ENCODE measurements around the gene LRP1B. TPM values are rescaled to one million over a fixed set of nuclear protein-coding genes. Genes with fewer than 3 reads are reported as not detected.
A peak's percentile ranks its signal among the peaks of the same experiment; 100 is the strongest.

Gene LRP1B
- total RNA-seq, 2 donors from 2014 or later, result 0.79 to 1.8 TPM

DNA sequence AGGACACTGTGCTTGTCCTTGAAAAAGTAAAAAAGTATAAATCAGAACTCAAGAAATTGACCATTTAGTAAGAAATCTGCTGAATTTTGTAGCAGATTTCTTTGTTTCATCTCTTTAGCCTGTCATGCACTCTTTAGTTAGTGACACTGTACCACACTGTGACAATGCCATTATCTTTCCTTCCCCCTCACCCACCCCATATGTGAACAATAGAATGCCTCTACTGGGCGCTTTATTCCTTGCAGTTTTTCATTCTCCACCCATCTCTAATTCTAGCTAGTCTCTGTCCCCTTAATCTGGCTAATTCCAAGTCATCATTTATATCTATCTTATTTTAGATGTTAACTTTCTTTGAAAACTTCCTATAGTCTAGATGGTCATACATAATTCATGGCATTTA is 241.0 kb downstream of the LRP1B start:
- H3K27me3 ChIP-seq (ENCODE audit: control insufficient read depth, insufficient read depth, low read length, poor library complexity, severe bottlenecking), result no peaks in the 10 kb centered on the region
- H3K9me3 Mint-ChIP-seq, result no peaks in the 10 kb centered on the region
- no peaks in the 10 kb centered on the region for H3K9me3 ChIP-seq (ENCODE audit: control insufficient read depth, low read length)
- no peak overlapping the region for H3K4me3 Mint-ChIP-seq
- no peaks in the 10 kb centered on the region for H3K36me3 ChIP-seq (ENCODE audit: control insufficient read depth, insufficient read depth, low read length)
- no peak overlapping the region for H3K9ac ChIP-seq (ENCODE audit: extremely low read depth, low read length, poor library complexity, severe bottlenecking)
- no peak overlapping the region for H3K27ac Mint-ChIP-seq
- no peaks in the 10 kb centered on the region for H3K36me3 Mint-ChIP-seq (ENCODE audit: low read depth)
- no peak overlapping the region for H3K27ac ChIP-seq (ENCODE audit: low read depth, low read length)
- no peak for DNase-seq
- peaks cover 2% of the 10 kb centered on the region for H3K4me1 Mint-ChIP-seq
- no peak overlapping the region for H3K4me3 ChIP-seq (ENCODE audit: low read length)
- H3K4me1 ChIP-seq (ENCODE audit: control insufficient read depth, insufficient read depth, low read length), result no peaks in the 10 kb centered on the region
- TF ChIP-seq, protein P1, sequence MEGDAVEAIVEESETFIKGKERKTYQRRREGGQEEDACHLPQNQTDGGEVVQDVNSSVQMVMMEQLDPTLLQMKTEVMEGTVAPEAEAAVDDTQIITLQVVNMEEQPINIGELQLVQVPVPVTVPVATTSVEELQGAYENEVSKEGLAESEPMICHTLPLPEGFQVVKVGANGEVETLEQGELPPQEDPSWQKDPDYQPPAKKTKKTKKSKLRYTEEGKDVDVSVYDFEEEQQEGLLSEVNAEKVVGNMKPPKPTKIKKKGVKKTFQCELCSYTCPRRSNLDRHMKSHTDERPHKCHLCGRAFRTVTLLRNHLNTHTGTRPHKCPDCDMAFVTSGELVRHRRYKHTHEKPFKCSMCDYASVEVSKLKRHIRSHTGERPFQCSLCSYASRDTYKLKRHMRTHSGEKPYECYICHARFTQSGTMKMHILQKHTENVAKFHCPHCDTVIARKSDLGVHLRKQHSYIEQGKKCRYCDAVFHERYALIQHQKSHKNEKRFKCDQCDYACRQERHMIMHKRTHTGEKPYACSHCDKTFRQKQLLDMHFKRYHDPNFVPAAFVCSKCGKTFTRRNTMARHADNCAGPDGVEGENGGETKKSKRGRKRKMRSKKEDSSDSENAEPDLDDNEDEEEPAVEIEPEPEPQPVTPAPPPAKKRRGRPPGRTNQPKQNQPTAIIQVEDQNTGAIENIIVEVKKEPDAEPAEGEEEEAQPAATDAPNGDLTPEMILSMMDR (conservative IDR thresholded peaks at IDR 0.05), result peak; percentile 37
- 88% methylated on average over 1 of the region's 1 CpG; no CpG with 5 or more reads in 1 of the 2 experiments for WGBS, 2 experiments (ENCODE audit: insufficient coverage in 1 of 2, insufficient read length in 1 of 2)
- no peaks in the 10 kb centered on the region for H3K27me3 Mint-ChIP-seq (ENCODE audit: insufficient read depth)

DNA sequence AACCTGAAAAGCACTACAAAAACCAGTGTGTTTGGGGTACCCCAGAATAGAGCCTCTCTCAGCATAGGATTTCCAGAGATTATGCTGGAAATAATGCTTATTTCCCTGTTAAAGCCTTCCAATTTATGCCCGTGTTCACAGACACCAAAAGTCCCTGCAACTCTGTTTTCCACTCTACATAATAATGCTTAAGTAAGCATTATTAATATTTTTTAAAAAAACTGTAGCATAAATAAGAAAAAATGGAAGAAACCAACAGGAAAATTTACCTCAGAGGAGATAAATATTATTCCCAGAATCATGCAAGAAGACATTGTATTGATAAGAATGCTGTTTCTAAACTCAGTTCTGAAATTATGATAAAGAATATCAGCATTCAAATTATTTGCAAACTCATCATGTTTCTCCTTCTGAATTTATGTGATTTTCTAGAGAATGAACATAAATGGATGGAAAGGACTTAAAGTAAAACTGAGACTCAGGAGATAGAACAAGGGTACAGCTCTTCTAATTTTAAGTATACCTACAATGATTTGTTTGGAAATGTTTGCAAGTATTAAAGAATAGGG is 241.7 kb downstream of the LRP1B start:
- no peak for DNase-seq
- Mint-ChIP-seq H3K27me3 (ENCODE audit: insufficient read depth) (no peaks in the 10 kb centered on the region), H3K36me3 (ENCODE audit: low read depth) (no peaks in the 10 kb centered on the region), H3K27ac (no peak overlapping the region), H3K4me1 (peaks cover 2% of the 10 kb centered on the region), H3K4me3 (no peak overlapping the region), H3K9me3 (no peaks in the 10 kb centered on the region)
- no peaks in the 10 kb centered on the region for H3K27me3 ChIP-seq (ENCODE audit: control insufficient read depth, insufficient read depth, low read length, poor library complexity, severe bottlenecking)
- H3K9ac ChIP-seq (ENCODE audit: extremely low read depth, low read length, poor library complexity, severe bottlenecking), result no peak overlapping the region
- H3K27ac ChIP-seq (ENCODE audit: low read depth, low read length), result no peak overlapping the region
- TF ChIP-seq, protein P1 (conservative IDR thresholded peaks at IDR 0.05), result no peak
- H3K9me3 ChIP-seq (ENCODE audit: control insufficient read depth, low read length), result no peaks in the 10 kb centered on the region
- 100% methylated on average over 1 of the region's 1 CpG; no CpG with 5 or more reads in 1 of the 2 experiments for WGBS, 2 experiments (ENCODE audit: insufficient coverage in 1 of 2, insufficient read length in 1 of 2)
- no peak overlapping the region for H3K4me3 ChIP-seq (ENCODE audit: low read length)
- no peaks in the 10 kb centered on the region for H3K36me3 ChIP-seq (ENCODE audit: control insufficient read depth, insufficient read depth, low read length)
- no peaks in the 10 kb centered on the region for H3K4me1 ChIP-seq (ENCODE audit: control insufficient read depth, insufficient read depth, low read length)

DNA sequence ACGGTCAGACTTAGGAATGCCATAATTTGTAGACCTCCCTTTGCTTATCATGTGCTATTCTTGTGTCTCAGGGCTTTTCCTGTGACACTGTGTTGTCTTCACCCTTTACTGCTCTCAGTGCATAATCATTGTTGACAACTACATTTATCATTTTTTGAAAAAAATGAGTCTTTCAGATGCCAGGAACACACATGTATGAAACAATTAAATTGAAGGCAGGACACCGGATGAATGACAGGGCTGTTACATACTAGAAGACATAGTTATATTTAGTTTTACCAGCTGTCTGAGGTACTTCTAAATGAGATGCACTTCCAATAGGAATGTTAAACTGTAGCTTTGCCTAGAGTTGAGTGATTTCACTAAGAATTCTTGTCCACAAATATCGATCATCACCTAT is 243.5 kb downstream of the LRP1B start:
- Mint-ChIP-seq H3K4me1 (peaks cover 2% of the 10 kb centered on the region), H3K27ac (no peak overlapping the region), H3K4me3 (no peak overlapping the region), H3K27me3 (ENCODE audit: insufficient read depth) (no peaks in the 10 kb centered on the region), H3K36me3 (ENCODE audit: low read depth) (no peaks in the 10 kb centered on the region), H3K9me3 (no peaks in the 10 kb centered on the region)
- 90 to 92% methylated on average over 2 to 3 of the region's 3 CpGs for WGBS, 2 experiments (ENCODE audit: insufficient coverage in 1 of 2, insufficient read length in 1 of 2)
- Histone ChIP-seq H3K4me3 (ENCODE audit: low read length) (no peak overlapping the region), H3K4me1 (ENCODE audit: control insufficient read depth, insufficient read depth, low read length) (no peaks in the 10 kb centered on the region), H3K36me3 (ENCODE audit: control insufficient read depth, insufficient read depth, low read length) (no peaks in the 10 kb centered on the region), H3K9me3 (ENCODE audit: control insufficient read depth, low read length) (no peaks in the 10 kb centered on the region), H3K27ac (ENCODE audit: low read depth, low read length) (no peak overlapping the region), H3K9ac (ENCODE audit: extremely low read depth, low read length, poor library complexity, severe bottlenecking) (no peak overlapping the region), H3K27me3 (ENCODE audit: control insufficient read depth, insufficient read depth, low read length, poor library complexity, severe bottlenecking) (no peaks in the 10 kb centered on the region)
- TF ChIP-seq, protein P1 (conservative IDR thresholded peaks at IDR 0.05), result no peak
- no peak for DNase-seq
